ENCODE measurements around the gene RAB35.

- TF ChIP-seq EZH2 (IDR thresholded peaks at IDR 0.05; ENCODE audit: borderline replicate concordance, insufficient read depth, low read length, poor library complexity, severe bottlenecking) (no peak), RAD21 (conservative IDR thresholded peaks at IDR 0.05) (no peak), TAF1 (IDR thresholded peaks at IDR 0.05; ENCODE audit: low read depth) (no peak), POLR2AphosphoS5 (IDR thresholded peaks at IDR 0.05) (no peak), CTCF (IDR thresholded peaks at IDR 0.05; ENCODE audit: poor library complexity, severe bottlenecking) (no peak), EP300 (conservative IDR thresholded peaks at IDR 0.05; ENCODE audit: poor library complexity, severe bottlenecking) (no peak)
- TF ChIP-seq, protein P1, sequence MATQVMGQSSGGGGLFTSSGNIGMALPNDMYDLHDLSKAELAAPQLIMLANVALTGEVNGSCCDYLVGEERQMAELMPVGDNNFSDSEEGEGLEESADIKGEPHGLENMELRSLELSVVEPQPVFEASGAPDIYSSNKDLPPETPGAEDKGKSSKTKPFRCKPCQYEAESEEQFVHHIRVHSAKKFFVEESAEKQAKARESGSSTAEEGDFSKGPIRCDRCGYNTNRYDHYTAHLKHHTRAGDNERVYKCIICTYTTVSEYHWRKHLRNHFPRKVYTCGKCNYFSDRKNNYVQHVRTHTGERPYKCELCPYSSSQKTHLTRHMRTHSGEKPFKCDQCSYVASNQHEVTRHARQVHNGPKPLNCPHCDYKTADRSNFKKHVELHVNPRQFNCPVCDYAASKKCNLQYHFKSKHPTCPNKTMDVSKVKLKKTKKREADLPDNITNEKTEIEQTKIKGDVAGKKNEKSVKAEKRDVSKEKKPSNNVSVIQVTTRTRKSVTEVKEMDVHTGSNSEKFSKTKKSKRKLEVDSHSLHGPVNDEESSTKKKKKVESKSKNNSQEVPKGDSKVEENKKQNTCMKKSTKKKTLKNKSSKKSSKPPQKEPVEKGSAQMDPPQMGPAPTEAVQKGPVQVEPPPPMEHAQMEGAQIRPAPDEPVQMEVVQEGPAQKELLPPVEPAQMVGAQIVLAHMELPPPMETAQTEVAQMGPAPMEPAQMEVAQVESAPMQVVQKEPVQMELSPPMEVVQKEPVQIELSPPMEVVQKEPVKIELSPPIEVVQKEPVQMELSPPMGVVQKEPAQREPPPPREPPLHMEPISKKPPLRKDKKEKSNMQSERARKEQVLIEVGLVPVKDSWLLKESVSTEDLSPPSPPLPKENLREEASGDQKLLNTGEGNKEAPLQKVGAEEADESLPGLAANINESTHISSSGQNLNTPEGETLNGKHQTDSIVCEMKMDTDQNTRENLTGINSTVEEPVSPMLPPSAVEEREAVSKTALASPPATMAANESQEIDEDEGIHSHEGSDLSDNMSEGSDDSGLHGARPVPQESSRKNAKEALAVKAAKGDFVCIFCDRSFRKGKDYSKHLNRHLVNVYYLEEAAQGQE (IDR thresholded peaks at IDR 0.05; ENCODE audit: borderline replicate concordance) = no peak
Measured at GRCh38 chr12:120125792-120126634, 9.5 kb upstream of the RAB35 start.

Measured in neural cell (in vitro differentiated cells).